ENCODE results near the gene COL1A1.
A peak's percentile ranks its signal among the peaks of the same experiment; 100 is the strongest.

Gene COL1A1

GRCh38 chr17:50162466-50163254 lies 38.8 kb downstream of the COL1A1 start:
- Histone ChIP-seq H3K9ac (ENCODE audit: low read length) (no peak overlapping the region), H3K4me3 (ENCODE audit: low read length) (no peak overlapping the region), H3K79me2 (ENCODE audit: low read length) (no peaks in the 10 kb centered on the region), H4K20me1 (ENCODE audit: insufficient read depth, low read length) (no peaks in the 10 kb centered on the region), H3K9me2 (replicated peaks; ENCODE audit: insufficient read depth, low read length) (no peaks in the 10 kb centered on the region), H3K36me3 (replicated peaks; ENCODE audit: insufficient read depth, low read length) (no peaks in the 10 kb centered on the region), H3K27me3 (replicated peaks; ENCODE audit: insufficient read depth, low read length) (no peaks in the 10 kb centered on the region), H2AFZ (ENCODE audit: low read length) (no peak overlapping the region), H3K9me3 (replicated peaks; ENCODE audit: insufficient read depth, low read length) (no peaks in the 10 kb centered on the region), H3K4me2 (ENCODE audit: low read depth, low read length) (no peak overlapping the region), H3F3A (ENCODE audit: insufficient read depth, low read length) (no peaks in the 10 kb centered on the region), H3K27ac (ENCODE audit: low read length) (no peak overlapping the region), H3K4me1 (ENCODE audit: low read length) (peaks cover 14% of the 10 kb centered on the region)
- TF ChIP-seq EZH2phosphoT487 (IDR thresholded peaks at IDR 0.05; ENCODE audit: low read length): no peak
- TF ChIP-seq CTCF (IDR thresholded peaks at IDR 0.05; ENCODE audit: low read length): no peak
- TF ChIP-seq EZH2 (optimal IDR thresholded peaks at IDR 0.05; ENCODE audit: low read depth, low read length): no peak
- DNase-seq: no peak

GRCh38 chr17:50161911-50162288 lies 39.5 kb downstream of the COL1A1 start:
- H3K27ac ChIP-seq (ENCODE audit: low read length): no peak overlapping the region
- H3F3A ChIP-seq (ENCODE audit: insufficient read depth, low read length): no peaks in the 10 kb centered on the region
- no peak overlapping the region for H3K9ac ChIP-seq (ENCODE audit: low read length)
- H3K4me1 ChIP-seq (ENCODE audit: low read length): peaks cover 14% of the 10 kb centered on the region
- H3K9me2 ChIP-seq (replicated peaks; ENCODE audit: insufficient read depth, low read length): no peaks in the 10 kb centered on the region
- no peaks in the 10 kb centered on the region for H4K20me1 ChIP-seq (ENCODE audit: insufficient read depth, low read length)
- H3K4me2 ChIP-seq (ENCODE audit: low read depth, low read length): peak overlapping the region; percentile 82
- H3K27me3 ChIP-seq (replicated peaks; ENCODE audit: insufficient read depth, low read length): no peaks in the 10 kb centered on the region
- H2AFZ ChIP-seq (ENCODE audit: low read length): peak overlapping the region; percentile 75
- H3K4me3 ChIP-seq (ENCODE audit: low read length): peak overlapping the region; percentile 59
- TF ChIP-seq EZH2phosphoT487 (IDR thresholded peaks at IDR 0.05; ENCODE audit: low read length) (no peak), CTCF (IDR thresholded peaks at IDR 0.05; ENCODE audit: low read length) (no peak), EZH2 (optimal IDR thresholded peaks at IDR 0.05; ENCODE audit: low read depth, low read length) (no peak)
- no peak for DNase-seq
- H3K79me2 ChIP-seq (ENCODE audit: low read length): no peaks in the 10 kb centered on the region
- H3K36me3 ChIP-seq (replicated peaks; ENCODE audit: insufficient read depth, low read length): no peaks in the 10 kb centered on the region
- H3K9me3 ChIP-seq (replicated peaks; ENCODE audit: insufficient read depth, low read length): no peaks in the 10 kb centered on the region

- peaks cover 14% of the 10 kb centered on the region for H3K4me1 ChIP-seq (ENCODE audit: low read length)
- no peaks in the 10 kb centered on the region for H4K20me1 ChIP-seq (ENCODE audit: insufficient read depth, low read length)
- TF ChIP-seq CTCF (IDR thresholded peaks at IDR 0.05; ENCODE audit: low read length) (peak; percentile 94), EZH2phosphoT487 (IDR thresholded peaks at IDR 0.05; ENCODE audit: low read length) (no peak)
- peak overlapping the region; percentile 82 for H3K4me2 ChIP-seq (ENCODE audit: low read depth, low read length)
- H3K9me2 ChIP-seq (replicated peaks; ENCODE audit: insufficient read depth, low read length): no peaks in the 10 kb centered on the region
- no peaks in the 10 kb centered on the region for H3K27me3 ChIP-seq (replicated peaks; ENCODE audit: insufficient read depth, low read length)
- peak overlapping the region; percentile 50 for H3K9ac ChIP-seq (ENCODE audit: low read length)
- DNase-seq: peak; percentile 91
- H3K79me2 ChIP-seq (ENCODE audit: low read length): no peaks in the 10 kb centered on the region
- H3F3A ChIP-seq (ENCODE audit: insufficient read depth, low read length): no peaks in the 10 kb centered on the region
- H3K9me3 ChIP-seq (replicated peaks; ENCODE audit: insufficient read depth, low read length): no peaks in the 10 kb centered on the region
- peak overlapping the region; percentile 59 for H3K4me3 ChIP-seq (ENCODE audit: low read length)
- no peaks in the 10 kb centered on the region for H3K36me3 ChIP-seq (replicated peaks; ENCODE audit: insufficient read depth, low read length)
- H3K27ac ChIP-seq (ENCODE audit: low read length): no peak overlapping the region
- peak overlapping the region; percentile 75 for H2AFZ ChIP-seq (ENCODE audit: low read length)
These were observed 40.2 kb downstream of the COL1A1 start for GRCh38 chr17:50161023-50161910.
